GM12891 (cell line): Measurements from ENCODE around the gene SCAP.

Source experiments
- POLR2A ChIP-seq: IDR thresholded peaks from 2 replicates; pipeline ENCODE4 v1.6.1; 2011; ENCODE audit warnings: low read depth, low read length, control low read depth
- POLR2AphosphoS5 ChIP-seq: IDR thresholded peaks from 2 replicates; pipeline ENCODE4 v1.6.1; 2011; ENCODE audit warnings: low read depth, low read length, control low read depth
- POU2F2 ChIP-seq: IDR thresholded peaks from 2 replicates; pipeline ENCODE4 v1.6.1; 2011; ENCODE audit warnings: low read depth, mild to moderate bottlenecking, control low read depth, low read length, moderate library complexity
- TAF1 ChIP-seq: IDR thresholded peaks from 2 replicates; pipeline ENCODE4 v1.6.1; 2011; ENCODE audit warnings: low read depth, low read length, control low read depth

DNA sequence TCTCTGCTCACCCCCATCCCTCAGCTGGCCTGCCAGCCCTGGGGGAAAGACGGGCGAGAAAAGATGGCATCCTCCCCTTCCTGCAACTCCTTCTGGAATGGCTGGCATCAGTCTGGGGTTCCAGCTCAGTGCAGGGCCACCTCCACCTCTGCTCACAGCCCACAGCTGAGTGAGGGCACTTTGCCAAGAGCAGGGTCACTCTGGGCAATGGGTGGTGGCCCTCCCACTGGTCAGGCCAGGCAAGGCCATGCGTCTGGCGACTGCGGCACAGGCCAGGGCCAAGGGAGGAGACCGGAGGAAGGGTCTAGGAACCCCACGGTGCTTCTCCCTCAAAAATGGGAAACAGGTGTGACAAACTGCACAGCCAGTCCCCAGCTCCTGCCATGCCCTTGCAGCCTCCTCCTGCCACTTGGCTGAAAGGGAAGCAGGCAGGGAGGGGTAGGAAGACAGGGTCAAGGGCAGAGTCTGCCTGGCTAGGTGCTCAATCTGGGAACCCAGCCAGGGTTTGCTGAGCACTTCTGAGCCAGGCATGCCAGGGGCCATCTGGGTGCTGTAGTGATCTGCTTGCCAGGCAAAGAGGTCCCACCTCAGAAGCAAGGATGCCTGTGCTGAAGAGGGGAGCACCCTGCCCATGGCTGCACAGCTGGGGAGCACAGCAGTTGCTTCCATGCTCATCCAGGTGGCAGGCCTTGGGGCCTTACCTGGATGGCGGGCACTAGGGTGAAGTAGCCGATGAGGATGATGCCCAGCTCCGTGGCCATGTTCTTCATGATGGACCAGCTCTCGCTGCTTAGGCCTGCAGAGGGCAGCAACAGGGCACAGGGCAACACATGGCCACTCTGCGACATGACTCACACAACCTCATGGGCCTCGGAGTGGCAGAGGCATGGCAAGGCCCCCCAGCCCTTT is 53.7 kb downstream of the SCAP start:
- no peak for TF ChIP-seq POLR2A
- TF ChIP-seq POU2F2, result no peak
- TF ChIP-seq TAF1, result no peak
- no peak for TF ChIP-seq POLR2AphosphoS5
